GM18498 (cell line): ENCODE measurements around the gene ZNF490.
"Not testable (repeated sequence)": the region's sequence is repeated elsewhere in the genome, so short reads cannot be mapped to it uniquely, and the experiment has no call there.

Experiments used
- ATAC-seq: cut with Tn5 transposase; IDR thresholded peaks from one replicate; pipeline ENCODE4 v1.9.1; 2021; ENCODE audit warnings: mild to moderate bottlenecking, moderate library complexity; ENCODE audit not compliant: unreplicated experiment

The ZNF490 gene

DNA sequence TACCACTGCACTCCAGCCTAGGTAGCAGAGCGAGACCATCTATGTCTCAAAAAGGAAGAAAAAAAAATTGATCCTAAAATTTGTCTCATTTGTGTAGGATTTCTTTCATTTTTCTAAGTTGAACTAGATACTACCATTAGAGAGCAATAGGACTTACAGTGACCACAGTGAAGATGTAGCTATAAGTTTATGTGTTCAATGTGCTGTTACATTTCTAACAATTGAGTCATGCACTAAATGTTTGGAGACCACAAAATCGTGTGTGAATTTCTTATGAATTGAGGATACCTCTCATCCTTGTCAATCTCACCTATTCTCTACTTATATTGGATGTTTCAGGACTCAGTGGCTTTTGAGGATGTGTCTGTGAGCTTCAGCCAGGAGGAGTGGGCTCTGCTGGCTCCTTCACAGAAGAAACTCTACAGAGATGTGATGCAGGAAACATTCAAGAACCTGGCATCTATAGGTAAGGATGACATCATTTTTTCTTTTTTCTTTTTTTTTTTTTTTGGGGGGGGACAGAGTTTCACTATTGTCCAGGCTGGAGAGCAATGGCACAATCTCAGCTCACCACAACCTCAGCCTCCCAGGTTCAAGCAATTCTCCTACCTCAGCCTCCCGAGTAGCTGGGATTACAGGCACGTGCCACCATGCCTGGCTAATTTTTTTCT is 12.9 kb upstream of the ZNF490 start:
- no peak for ATAC-seq

DNA sequence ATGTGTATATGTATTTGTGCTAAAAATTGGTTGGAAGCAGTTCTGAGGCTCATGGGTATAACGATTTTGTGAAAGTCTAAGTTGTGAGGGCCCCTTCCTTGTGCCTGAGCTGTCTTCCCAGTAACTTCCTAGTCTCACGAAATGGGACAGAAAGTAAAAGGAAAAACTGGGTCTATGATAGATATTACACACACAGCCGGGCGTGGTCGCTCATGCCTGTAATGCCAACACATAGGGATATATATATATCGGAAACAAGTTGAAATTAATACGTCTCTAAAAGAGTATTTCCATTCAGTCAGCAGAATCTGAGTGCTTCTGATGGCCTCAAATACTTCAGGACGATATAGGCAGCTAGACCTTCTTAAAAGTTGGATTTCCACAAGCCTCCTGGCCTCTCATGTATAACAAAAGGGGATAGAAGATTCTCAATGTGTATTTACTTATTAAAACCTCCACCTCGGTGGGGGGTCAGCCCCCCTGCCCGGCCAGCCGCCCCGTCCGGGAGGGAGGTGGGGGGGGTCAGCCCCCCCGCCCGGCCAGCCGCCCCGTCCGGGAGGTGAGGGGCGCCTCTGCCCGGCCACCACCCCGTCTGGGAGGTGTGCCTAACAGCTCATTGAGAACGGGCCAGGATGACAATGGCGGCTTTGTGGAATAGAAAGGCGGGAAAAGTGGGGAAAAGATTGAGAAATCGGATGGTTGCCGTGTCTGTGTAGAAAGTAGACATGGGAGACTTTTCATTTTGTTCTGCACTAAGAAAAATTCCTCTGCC is 10.8 kb upstream of the ZNF490 start:
- not testable (repeated sequence) for ATAC-seq

DNA sequence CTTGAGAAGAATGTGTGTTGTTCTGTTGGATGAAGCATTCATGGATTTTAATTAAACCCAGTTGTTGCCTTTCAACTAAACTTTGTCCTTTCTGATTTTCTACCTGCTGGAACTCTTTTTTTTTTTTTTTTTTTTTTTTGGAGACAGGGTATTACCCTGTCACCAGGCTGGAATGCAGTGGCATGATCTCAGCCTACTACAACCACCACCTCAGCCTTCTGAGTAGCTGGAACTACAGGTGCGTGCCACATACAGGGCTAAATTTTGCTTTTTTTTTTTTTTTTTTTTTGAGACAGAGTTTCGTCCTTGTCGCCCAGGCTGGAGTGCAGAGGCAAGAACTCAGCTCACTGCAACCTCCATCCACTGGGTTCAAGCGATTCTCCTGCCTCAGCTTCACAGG is 7.0 kb upstream of the ZNF490 start:
- ATAC-seq = no peak

DNA sequence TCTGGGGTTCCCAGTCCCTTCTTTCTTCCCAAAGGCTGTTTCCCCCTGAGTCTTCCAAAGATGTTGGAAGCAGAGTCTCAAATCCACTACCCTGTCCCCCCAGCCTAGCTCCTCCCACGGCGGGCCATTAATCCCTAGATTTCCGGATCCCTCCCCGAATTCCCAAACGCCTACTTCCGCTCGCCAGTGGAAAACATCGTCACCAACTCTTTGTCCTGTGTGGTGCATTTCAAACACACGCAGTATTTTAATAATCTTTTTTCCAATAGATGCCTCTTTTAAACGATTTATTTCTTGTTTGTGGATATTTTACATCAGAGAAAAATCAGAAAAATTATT is 717 bp upstream of the ZNF490 start:
- no peak for ATAC-seq

DNA sequence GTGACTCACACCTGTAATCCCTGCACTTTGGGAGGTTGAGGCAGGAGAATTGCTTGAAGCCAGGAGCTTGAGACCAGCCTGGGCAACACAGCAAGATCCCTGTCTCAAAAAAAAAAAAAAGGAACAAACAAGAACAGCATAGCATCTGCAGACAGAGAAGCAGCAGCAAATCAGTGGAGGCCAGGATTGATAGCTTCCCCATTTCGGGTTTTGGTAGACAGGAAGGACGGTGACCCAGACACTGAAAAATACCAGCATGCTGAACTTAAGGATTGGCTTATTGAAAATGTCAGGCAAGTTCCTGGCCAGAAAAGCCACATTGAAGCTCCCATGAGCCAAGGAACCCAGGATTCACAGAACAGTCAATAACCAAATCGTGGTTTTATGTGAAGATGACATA is 3.0 kb downstream of the ZNF490 start:
- no peak for ATAC-seq

DNA sequence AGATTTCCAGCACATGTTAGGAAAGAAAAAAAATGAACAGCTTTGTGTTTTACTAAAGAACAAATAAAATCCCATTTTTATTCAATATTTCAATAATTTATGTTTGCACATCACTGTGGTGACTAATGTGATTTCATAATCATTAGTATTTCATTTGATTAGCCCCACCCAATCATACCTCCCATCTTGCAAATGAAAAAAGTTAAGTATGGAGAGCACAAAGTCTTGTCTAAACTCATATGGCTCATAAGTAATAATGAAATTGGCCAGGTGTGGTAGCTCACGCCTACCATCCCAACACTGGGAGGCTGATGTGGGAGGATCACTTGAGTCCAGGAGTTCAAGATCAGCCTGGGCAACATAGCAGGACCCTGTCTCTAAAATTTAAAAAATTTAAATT is 3.8 kb downstream of the ZNF490 start:
- ATAC-seq = no peak

DNA sequence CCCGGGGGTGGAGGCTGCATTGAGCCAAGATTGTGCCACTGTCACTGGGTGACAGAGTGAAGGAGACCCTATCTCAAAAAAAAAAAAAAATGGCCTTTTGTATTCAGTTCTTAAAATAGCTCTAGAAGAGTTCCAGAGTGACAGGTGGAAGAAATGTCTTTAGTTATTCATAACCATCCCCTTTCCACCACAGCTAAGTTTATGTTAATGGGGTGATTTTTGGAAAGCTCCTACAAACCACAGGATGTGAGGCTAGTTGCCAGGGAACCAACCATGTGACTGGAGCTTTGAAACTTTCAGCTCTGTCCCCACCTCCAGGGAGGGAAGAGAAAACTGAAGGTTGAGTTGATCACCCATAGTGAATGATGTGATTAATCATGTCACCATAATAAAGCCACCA is 6.9 kb downstream of the ZNF490 start:
- ATAC-seq = no peak

DNA sequence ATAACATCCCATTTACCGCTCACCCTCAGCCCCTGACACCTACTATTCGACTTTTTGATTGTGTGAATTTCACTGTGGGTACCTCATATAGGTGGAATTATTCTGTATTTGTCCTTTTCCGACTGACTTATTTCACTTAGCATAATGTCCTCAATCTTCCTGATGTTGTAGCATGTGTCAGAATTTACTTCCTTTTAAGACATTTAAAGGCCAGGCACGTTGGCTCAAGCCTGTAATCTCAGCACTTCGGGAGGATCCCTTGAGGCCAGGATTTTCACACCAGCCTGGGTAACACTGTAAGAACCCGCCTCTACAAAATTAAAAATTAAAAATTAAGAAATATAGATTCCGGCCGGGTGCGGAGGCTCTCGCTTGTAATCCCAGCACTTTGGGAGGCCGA is 13.0 kb downstream of the ZNF490 start:
- ATAC-seq = no peak

DNA sequence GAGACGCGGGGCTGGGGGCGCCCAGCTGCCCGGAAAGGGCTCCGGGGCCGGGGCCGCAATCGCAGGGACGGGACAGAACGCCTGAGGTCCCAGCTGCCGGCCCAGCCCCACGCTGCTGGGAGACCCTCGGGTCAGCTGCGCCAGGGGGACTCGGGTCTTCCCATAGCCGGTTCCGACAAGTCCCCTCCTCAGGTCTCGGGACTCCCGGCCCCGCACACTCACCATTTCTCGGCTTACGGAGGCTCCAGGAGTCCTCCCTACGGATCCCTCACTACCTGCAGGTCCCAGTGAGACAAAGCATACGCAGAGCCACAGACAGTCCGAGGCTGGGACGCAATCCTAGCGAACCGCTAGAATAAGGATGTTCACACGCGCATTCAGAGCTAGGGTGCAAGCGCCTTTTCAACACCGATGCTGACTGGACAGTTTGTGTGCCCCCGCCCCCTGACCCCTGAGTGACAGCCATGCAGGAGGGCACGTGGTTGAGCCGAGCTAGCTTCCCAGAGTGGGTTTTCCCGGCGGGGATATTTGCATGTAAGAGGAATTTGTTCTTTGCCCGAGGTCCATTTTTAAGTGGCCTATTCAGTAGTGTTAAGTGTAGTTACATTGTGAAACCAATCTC is 13.6 kb downstream of the ZNF490 start:
- ATAC-seq = no peak

DNA sequence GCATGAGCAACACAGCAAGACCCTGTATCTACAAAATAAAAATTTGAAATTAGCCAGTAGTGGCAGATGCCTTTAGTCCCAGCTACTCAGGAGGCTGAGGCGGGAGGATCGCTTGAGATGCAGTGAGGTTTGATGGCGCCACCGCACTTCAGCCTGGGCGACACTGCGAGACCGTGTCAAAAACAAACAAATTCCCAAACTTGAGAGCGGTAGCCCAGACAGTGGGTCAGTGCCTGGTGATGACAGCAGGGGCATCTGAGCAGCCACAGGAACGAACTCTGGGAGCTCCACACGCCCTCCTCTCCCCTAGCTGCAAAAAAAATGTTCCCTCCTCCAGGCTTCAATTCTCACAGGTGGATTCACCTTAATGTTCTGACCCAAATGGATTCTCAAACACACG is 14.1 kb downstream of the ZNF490 start:
- no peak for ATAC-seq

DNA sequence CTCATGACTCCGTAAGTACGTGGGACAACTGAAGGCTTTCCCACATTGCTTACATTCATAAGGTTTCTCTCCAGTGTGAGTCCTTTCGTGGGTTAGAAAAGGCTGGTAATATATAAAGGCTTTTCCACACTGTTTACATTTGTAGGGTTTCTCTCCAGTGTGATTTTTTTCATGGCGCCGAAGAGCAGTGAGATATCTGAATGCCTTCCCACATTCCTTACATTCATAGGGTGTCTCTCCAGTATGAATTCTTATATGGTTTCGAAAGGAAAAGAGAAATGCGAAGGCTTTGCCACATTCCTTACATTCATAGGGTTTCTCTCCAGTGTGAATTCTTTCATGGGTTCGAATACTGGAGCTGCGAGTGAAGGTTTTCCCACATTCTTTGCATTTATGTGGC is 29.5 kb downstream of the ZNF490 start:
- ATAC-seq = no peak

DNA sequence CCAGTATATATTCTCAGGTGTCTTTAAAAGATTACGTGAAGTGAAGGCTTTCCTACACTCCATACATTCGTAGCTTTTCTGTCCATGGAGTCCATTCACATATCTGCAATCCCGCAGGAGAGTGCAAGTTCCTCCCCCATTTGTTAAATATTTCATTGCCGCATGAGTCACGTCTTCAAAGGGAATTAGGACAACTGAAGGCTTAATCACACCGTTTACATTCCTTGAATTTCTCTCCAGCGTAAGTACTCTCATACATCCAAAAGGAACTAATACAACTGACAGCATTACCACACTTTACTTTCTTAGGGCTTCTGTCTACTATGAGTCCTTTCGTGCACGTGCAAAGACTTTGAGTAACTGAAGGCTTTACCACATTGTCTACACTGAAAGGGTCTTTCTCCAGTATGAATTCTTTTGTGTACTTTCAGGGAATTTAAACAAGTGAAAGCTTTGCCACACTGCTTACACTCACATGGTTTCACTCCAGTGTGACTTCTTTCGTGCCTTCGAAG is 30.4 kb downstream of the ZNF490 start:
- no peak for ATAC-seq

DNA sequence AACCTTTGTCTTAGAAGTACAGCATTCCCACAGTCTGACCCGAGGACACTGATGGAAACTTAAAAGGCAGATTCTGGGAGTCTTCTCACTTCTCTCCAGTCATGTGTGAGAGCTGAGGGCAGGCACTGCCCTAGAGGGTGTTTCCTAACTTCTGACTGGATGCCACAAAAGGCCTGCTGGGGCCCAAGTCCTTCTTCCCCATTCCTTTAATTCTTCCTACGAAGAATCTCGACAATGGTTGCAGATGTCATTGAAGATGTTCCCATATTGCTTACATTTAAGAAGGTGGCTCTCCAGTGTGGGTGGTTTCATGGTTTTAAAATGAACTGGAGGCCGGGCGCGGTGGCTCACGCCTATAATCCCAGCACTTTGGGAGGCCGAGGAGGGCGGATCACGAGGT is 32.0 kb downstream of the ZNF490 start:
- ATAC-seq = no peak

DNA sequence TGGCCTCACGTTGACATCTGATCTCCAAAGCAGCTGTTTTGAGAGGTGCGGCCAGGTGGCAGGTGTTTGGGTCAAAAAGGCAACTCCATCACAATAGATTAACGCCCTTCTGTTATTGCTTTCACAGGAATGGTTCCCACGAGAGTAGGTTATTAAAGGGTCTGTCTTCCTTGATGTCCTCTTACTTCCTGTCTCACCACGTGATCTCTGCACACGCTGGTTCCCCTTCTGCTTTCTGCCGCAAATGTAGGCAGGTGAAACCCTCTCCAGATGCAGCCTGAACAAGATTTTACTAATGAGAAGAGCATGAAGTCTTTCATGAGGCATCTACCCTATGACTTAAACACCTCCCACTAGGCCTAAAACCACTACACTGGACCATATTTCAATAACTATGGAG is 36.6 kb downstream of the ZNF490 start:
- ATAC-seq = no peak

DNA sequence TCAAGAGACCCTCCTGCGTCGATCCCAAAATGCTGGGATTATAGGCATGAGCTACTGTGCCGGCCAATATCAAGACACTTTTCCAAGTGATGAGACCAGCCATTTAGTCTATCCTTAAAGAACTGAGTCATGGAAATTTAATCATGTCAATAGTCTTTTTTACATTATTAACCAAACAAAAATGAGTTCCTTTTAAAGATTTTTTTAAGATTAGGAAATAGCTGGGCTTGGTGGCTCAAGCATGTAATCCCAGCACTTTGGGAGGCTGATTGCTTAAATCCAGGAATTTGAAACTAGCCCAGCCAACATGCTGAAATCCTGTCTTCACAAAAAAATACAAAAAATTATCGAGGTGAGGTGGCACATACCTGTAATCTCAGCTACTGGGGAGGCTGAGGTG is 42.7 kb downstream of the ZNF490 start:
- no peak for ATAC-seq

DNA sequence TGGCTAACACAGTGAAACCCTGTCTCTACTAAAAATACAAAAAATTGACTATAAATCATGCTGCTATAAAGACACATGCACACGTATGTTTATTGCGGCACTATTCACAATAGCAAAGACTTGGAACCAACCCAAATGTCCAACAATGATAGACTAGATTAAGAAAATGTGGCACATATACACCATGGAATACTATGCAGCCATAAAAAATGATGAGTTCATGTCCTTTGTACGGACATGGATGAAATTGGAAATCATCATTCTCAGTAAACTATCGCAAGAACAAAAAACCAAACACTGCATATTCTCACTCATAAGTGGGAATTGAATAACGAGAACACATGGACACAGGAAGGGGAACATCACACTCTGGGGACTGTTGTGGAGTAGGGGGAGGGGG is 44.2 kb downstream of the ZNF490 start:
- ATAC-seq = not testable (repeated sequence)

DNA sequence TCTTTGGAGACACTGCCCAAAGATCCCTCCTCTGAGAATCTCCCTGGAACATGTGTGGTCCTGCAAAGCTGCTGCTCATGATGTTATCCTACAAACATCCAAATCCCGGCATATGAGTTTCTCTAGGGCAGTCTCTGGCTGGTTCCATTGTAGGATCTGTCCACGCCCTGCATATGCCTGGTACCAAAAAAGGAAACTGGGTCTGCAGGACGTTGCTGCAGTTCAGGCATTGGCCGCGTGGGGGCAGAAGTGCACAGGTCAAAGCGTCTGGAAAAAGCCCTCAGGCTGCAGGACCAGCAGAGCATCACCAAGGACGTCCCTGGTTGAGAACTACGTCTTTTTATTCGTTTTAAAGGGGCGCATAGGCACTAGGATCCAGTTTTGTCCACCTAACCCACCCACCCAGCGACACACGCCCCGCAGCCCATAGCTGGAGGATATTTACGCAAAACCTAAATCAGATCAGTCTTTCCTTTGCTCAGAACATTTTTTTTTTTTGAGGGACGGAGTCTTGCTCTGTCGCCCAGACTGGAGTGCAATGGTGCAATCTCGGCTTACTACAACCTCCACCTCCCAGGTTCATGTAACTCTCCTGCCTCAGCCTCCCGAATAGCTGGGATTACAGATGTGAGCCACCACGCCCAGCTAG is 46.5 kb downstream of the ZNF490 start:
- no peak for ATAC-seq

DNA sequence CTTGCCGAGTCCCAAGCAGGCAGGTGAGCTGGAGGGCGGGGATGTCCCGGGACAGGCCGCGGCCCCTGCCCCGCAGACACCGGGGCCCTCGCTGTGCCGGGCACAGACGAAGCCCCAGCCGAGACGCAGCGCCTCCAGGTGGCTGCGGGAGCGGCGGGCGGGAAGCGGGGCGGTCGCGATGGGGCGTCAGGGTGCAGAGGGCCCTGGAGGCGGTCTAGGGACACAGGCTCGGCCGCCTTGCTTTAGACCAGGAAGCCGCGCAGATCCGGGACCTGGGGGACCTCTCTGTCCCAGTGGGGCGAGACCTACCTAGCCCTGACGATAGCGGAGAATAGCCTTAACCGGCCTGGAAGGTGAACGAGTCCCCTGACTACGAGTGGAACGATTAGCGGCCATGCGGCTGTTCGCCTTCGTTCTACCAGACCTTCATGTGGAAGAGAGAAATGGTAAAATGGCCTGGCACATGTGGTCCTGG is 55.1 kb downstream of the ZNF490 start:
- no peak for ATAC-seq

DNA sequence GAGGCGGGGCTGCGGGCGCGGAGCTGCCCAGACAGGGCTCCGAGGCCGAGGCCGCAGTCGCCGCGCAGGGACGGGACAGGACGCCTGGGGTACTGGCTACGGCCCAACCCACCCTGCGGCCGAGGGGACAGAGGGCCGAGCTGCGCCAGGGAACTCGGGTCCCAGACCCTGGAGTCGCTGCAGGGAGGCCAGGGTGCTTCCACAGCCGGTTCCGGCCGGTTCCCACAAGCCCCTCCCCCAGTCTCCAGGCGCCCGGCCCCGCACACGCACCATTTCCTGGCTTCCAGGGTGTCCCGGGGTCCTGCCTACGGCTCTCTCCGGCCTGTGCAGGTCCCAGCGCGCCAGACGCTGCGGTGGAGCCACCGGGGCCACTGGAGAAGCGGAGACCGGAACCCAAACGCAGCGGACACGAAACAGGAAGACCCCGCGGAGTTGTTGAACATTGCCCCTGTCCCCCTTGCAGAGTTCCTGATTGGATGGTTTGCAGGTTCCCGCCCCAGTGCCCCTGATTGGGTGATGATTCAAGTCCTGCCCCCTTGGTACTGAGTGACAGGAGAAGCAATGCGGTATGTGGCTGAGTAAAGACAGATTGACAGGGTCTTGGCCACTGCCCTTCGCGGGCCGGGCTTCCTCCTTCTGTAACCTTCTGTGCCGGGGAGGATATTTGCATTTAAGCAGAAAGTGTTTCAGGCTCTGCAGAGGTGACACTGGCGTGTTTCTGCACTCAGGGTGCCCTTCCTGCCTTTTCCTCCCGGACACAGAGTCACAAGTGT is 59.4 kb downstream of the ZNF490 start, which contains the start of gene ZNF564:
Gene ZNF564 (minus strand): TSS at position 423 of the 773 bp plus-strand sequence. CDS start 150 bp downstream, at position 273.
- ATAC-seq = peak; percentile 97

DNA sequence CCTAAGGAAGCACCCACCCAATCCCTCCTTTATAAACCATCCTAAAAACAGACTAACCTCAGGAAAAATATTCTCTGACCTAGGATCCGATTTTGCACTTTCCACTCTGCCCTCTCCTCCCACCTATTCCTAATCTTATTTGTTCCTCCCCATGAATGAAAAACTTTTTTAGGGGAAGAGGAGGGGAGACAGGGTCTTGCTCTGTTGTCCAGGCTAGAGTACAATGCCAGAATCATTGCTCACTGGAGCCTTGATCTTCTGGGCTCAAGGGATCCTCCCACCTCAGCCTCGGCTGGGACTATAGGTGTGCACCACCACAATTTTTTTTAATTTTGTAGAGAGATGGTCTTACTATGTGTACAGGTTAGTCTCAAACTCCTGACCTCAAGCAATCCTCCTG is 63.7 kb downstream of the ZNF490 start:
- ATAC-seq = no peak

DNA sequence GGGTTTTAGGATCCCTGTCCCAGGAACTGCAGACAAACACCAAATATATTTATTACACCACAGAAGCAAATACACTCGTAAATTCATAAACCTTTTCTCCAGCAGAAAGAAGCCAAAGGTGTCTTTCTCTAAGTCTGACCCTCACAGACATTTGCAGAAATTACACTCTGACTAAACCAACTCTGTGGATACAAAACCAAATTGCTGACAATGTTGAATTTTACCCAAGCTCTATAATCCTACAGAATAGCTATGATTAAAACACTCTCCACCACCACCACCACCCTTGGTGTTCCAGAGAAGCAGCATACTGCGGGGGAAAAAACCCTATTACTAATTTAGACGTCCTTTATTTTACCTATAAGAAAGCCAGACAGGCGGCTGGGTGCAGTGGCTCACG is 64.5 kb downstream of the ZNF490 start:
- ATAC-seq = no peak
